Measurements from ENCODE around the gene CARD14. TPM values are rescaled to one million over a fixed set of nuclear protein-coding genes. Genes with fewer than 3 reads are reported as not detected.

The CARD14 gene
- total RNA-seq, 1 experiment from 2014 or later, result not detected

GRCh38 chr17:80202197-80202596 is 32.4 kb downstream of the CARD14 start:
- CTCF ChIA-PET, result no interaction called here
- Histone ChIP-seq H3K36me3 (ENCODE audit: control insufficient read depth, insufficient read depth, low read length) (no peaks in the 10 kb centered on the region), H3K4me3 (ENCODE audit: low read depth in 2 of 2, low read length in 2 of 2) (no peak overlapping the region), H3K27ac (ENCODE audit: low read length) (no peak overlapping the region), H3K4me1 (ENCODE audit: control insufficient read depth, insufficient read depth, low read length) (peaks cover 10% of the 10 kb centered on the region; the same call in 1 of the 2 replicates), H3K9me3 (ENCODE audit: control insufficient read depth, insufficient read depth, low read depth, low read length) (no peaks in the 10 kb centered on the region), H3K27me3 (ENCODE audit: control insufficient read depth, insufficient read depth, low read length) (no peaks in the 10 kb centered on the region)
- ATAC-seq (no peak), DNase-seq (ENCODE audit: low read depth, low spot score) (no peak)
- TF ChIP-seq, protein P1, sequence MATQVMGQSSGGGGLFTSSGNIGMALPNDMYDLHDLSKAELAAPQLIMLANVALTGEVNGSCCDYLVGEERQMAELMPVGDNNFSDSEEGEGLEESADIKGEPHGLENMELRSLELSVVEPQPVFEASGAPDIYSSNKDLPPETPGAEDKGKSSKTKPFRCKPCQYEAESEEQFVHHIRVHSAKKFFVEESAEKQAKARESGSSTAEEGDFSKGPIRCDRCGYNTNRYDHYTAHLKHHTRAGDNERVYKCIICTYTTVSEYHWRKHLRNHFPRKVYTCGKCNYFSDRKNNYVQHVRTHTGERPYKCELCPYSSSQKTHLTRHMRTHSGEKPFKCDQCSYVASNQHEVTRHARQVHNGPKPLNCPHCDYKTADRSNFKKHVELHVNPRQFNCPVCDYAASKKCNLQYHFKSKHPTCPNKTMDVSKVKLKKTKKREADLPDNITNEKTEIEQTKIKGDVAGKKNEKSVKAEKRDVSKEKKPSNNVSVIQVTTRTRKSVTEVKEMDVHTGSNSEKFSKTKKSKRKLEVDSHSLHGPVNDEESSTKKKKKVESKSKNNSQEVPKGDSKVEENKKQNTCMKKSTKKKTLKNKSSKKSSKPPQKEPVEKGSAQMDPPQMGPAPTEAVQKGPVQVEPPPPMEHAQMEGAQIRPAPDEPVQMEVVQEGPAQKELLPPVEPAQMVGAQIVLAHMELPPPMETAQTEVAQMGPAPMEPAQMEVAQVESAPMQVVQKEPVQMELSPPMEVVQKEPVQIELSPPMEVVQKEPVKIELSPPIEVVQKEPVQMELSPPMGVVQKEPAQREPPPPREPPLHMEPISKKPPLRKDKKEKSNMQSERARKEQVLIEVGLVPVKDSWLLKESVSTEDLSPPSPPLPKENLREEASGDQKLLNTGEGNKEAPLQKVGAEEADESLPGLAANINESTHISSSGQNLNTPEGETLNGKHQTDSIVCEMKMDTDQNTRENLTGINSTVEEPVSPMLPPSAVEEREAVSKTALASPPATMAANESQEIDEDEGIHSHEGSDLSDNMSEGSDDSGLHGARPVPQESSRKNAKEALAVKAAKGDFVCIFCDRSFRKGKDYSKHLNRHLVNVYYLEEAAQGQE (IDR thresholded peaks at IDR 0.05; ENCODE audit: insufficient read depth in 1 of 2, low read depth in 2 of 2, low read length in 1 of 2), result no peak
- no peak for TF ChIP-seq POLR2AphosphoS5 (IDR thresholded peaks at IDR 0.05; ENCODE audit: low read depth, low read length)
- TF ChIP-seq, protein P2, sequence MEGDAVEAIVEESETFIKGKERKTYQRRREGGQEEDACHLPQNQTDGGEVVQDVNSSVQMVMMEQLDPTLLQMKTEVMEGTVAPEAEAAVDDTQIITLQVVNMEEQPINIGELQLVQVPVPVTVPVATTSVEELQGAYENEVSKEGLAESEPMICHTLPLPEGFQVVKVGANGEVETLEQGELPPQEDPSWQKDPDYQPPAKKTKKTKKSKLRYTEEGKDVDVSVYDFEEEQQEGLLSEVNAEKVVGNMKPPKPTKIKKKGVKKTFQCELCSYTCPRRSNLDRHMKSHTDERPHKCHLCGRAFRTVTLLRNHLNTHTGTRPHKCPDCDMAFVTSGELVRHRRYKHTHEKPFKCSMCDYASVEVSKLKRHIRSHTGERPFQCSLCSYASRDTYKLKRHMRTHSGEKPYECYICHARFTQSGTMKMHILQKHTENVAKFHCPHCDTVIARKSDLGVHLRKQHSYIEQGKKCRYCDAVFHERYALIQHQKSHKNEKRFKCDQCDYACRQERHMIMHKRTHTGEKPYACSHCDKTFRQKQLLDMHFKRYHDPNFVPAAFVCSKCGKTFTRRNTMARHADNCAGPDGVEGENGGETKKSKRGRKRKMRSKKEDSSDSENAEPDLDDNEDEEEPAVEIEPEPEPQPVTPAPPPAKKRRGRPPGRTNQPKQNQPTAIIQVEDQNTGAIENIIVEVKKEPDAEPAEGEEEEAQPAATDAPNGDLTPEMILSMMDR (IDR thresholded peaks at IDR 0.05), result no peak
- no peak for TF ChIP-seq TCF7L2 (IDR thresholded peaks at IDR 0.05; ENCODE audit: low read depth, low read length)
- no peak for TF ChIP-seq SIN3A (IDR thresholded peaks at IDR 0.05; ENCODE audit: borderline replicate concordance, insufficient read depth, low read depth, low read length)
- intact Hi-C loops (cut with micrococcal nuclease; ENCODE audit: unreplicated experiment), result no loop called here
- in situ Hi-C loops (cut with HindIII; ENCODE audit: low pct_unique_long_range_greater_than_20kb, low sequenced_read_pairs), result no loop called here
- POLR2A ChIA-PET, result no interaction called here
- BruUV-seq (replicated peaks), result no TSS peak

DNA sequence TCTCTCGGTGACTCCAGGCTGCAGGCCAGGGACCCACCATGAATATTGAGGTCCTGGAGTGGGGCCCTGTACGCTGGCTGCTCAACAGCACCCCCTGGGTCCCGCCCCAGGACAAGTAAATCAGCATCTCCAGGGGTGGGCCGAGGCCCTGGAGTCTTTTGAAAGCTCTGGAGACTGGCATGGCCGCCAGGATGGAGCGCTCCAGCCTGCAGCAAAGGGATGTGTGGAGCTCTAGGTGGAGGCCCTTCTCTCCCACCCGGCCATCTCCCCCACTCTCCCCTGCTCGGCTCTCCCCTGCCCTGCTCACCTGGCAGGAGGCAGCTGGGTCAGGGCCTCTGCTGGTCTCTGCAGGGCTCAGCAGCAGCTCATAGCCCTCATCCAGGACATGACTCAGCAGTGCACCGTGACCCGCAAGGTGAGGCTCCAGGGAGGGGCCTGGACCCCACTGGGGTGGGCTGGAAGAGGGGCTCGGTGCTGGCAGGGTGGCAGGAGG is 33.7 kb downstream of the CARD14 start:
- no peak for DNase-seq (ENCODE audit: low read depth, low spot score)
- no peaks in the 10 kb centered on the region for H3K9me3 ChIP-seq (ENCODE audit: control insufficient read depth, insufficient read depth, low read depth, low read length)
- TF ChIP-seq, protein P2 (IDR thresholded peaks at IDR 0.05), result no peak
- TF ChIP-seq SIN3A (IDR thresholded peaks at IDR 0.05; ENCODE audit: borderline replicate concordance, insufficient read depth, low read depth, low read length) (no peak), TCF7L2 (IDR thresholded peaks at IDR 0.05; ENCODE audit: low read depth, low read length) (no peak), POLR2AphosphoS5 (IDR thresholded peaks at IDR 0.05; ENCODE audit: low read depth, low read length) (no peak)
- TF ChIP-seq, protein P1 (IDR thresholded peaks at IDR 0.05; ENCODE audit: insufficient read depth in 1 of 2, low read depth in 2 of 2, low read length in 1 of 2), result no peak
- BruUV-seq (replicated peaks), result no TSS peak
- H3K36me3 ChIP-seq (ENCODE audit: control insufficient read depth, insufficient read depth, low read length), result no peaks in the 10 kb centered on the region
- no peak overlapping the region for H3K4me3 ChIP-seq (ENCODE audit: low read depth in 2 of 2, low read length in 2 of 2)
- peaks cover 4% of the 10 kb centered on the region; the same call in 1 of the 2 replicates for H3K4me1 ChIP-seq (ENCODE audit: control insufficient read depth, insufficient read depth, low read length)
- CTCF ChIA-PET, result interaction anchor here (0.7 kb wide), 1 partner anchor 25 kb away, joined by 4 read pairs; no protein-coding TSS in a partner anchor
- in situ Hi-C loops (cut with HindIII; ENCODE audit: low pct_unique_long_range_greater_than_20kb, low sequenced_read_pairs) (no loop called here), intact Hi-C loops (cut with micrococcal nuclease; ENCODE audit: unreplicated experiment) (no loop called here)
- no peaks in the 10 kb centered on the region for H3K27me3 ChIP-seq (ENCODE audit: control insufficient read depth, insufficient read depth, low read length)
- peak; percentile 31; the same call in 1 of the 2 replicates for ATAC-seq
- POLR2A ChIA-PET, result no interaction called here
- no peak overlapping the region for H3K27ac ChIP-seq (ENCODE audit: low read length)
